ENCODE results near the gene SLC6A15.

- TF ChIP-seq CTCF (IDR thresholded peaks at IDR 0.05) (no peak), POLR2A (IDR thresholded peaks at IDR 0.05) (no peak)
These were observed 6.7 kb upstream of the SLC6A15 start for GRCh38 chr12:84919271-84919670.
